Measurements from ENCODE around the gene ITM2B.

Gene ITM2B

GRCh38 chr13:48216204-48216711, 16.7 kb upstream of the ITM2B start:
- TF ChIP-seq, protein P1, sequence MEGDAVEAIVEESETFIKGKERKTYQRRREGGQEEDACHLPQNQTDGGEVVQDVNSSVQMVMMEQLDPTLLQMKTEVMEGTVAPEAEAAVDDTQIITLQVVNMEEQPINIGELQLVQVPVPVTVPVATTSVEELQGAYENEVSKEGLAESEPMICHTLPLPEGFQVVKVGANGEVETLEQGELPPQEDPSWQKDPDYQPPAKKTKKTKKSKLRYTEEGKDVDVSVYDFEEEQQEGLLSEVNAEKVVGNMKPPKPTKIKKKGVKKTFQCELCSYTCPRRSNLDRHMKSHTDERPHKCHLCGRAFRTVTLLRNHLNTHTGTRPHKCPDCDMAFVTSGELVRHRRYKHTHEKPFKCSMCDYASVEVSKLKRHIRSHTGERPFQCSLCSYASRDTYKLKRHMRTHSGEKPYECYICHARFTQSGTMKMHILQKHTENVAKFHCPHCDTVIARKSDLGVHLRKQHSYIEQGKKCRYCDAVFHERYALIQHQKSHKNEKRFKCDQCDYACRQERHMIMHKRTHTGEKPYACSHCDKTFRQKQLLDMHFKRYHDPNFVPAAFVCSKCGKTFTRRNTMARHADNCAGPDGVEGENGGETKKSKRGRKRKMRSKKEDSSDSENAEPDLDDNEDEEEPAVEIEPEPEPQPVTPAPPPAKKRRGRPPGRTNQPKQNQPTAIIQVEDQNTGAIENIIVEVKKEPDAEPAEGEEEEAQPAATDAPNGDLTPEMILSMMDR (IDR thresholded peaks at IDR 0.05; ENCODE audit: insufficient read depth, low read depth, low read length, missing control alignments), result no peak
- no peak overlapping the region for H3K4me3 ChIP-seq (ENCODE audit: low read length)

DNA sequence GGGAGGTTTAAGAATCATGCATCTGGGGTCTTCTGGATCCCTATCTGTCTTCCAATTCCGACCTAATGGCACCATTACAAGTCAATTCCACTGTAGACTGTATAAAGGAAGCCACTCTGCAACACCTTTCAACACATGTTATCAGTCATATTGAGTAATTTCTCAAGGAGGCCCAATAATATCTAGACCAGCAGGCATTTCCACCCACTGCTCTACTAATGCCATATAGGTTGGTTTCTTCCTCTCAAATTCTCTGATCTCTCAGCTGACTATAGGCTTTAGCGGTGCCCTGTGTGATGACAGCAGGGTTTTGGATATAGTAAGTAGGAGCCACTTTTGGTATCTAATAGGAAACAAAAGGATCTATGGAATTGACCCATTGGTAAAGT, 12.4 kb upstream of the ITM2B start:
- DNase-seq (ENCODE audit: low read depth), result no peak
- H3K4me3 ChIP-seq (ENCODE audit: low read length), result no peak overlapping the region

More at GRCh38 chr13:48216204-48216711, 16.7 kb upstream of the ITM2B start:
- DNase-seq (ENCODE audit: low read depth), result no peak

DNA sequence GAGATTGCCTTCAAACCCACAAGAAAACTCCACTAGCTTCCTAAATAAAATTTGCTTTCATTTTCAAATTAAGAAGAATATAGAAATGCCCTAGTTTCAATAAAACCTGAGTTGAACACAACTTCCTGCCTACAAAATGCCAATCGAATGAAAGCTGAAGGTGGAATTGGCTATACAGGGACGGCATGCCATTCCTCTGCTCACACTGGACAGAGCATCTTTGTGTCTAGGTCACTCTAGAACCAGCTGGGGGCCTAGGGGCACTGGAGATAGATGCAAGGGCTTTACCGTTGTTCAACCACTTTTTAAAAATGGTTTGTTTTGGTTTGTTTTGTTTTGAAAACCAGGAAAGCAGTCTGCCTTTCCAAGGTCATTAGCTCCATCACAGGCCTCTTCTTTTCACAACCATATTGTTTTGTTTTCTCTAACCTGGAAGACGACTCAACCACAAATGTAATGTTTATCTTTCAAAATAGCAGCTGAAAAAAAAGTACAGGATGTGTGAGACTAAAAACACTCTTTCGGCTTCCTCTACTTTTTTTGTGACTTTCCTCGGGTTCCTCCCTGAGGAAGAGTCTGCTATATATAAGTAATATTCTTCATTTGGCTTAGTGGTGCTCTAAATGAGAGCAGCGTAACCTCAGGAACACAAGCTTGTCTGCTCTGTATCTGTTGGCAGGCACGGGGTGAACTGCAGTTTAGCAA, 11.9 kb upstream of the ITM2B start:
- no peak for DNase-seq (ENCODE audit: low read depth)
- no peak overlapping the region for H3K4me3 ChIP-seq (ENCODE audit: low read length)
- TF ChIP-seq, protein P1 (IDR thresholded peaks at IDR 0.05; ENCODE audit: insufficient read depth, low read depth, low read length, missing control alignments), result no peak

More for the DNA sequence above, 12.4 kb upstream of the ITM2B start:
- TF ChIP-seq, protein P1 (IDR thresholded peaks at IDR 0.05; ENCODE audit: insufficient read depth, low read depth, low read length, missing control alignments), result no peak

DNA sequence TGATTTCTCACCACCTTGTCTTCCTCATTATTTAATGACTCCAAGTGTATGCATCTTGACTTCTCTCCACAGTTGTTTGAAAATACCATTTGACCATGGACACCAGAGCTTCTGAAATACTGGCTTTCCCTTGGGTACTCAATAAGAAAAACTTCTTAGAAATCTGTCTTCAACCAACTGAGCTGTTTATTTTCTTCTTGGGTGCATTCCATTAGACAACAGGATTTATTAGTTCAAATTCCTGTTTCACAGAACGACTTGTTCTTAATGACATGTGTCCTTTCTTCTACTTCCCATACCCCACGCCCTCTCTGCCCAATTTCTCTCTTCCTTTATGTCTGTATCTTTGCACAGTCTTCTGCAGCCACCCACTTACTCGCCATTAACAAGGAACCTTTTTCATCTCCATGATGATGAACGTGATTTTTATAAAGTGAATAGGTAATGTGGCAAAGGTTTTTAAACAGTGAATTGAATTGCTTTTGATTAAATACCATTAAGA, 11.3 kb upstream of the ITM2B start:
- no peak overlapping the region for H3K4me3 ChIP-seq (ENCODE audit: low read length)

GRCh38 chr13:48222358-48223301, 10.4 kb upstream of the ITM2B start:
- no peak overlapping the region for H3K4me3 ChIP-seq (ENCODE audit: low read length)

More for the DNA sequence above, 11.3 kb upstream of the ITM2B start:
- TF ChIP-seq, protein P1 (IDR thresholded peaks at IDR 0.05; ENCODE audit: insufficient read depth, low read depth, low read length, missing control alignments), result no peak
- no peak for DNase-seq (ENCODE audit: low read depth)

DNA sequence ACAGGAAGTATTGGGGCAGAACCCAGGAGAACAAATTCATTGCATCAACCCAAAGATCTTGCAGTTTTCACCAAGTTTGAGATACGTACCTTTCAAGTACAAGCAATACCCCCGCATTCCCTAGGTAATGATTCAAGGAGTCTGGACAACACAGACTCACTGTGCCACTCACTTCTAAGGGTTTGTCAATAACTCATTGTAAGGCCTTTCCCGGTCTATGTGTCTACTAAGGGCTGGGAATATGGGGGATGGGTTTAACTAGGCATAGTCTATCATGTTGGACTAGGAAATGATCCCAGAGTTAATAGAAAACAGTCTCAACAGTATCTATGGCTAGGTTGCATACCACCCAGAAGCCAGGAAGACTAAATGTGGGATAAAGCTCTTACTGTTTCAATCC, 8.3 kb upstream of the ITM2B start:
- no peak overlapping the region for H3K4me3 ChIP-seq (ENCODE audit: low read length)
- TF ChIP-seq, protein P1 (IDR thresholded peaks at IDR 0.05; ENCODE audit: insufficient read depth, low read depth, low read length, missing control alignments), result no peak
- DNase-seq (ENCODE audit: low read depth), result no peak

More at GRCh38 chr13:48222358-48223301, 10.4 kb upstream of the ITM2B start:
- no peak for DNase-seq (ENCODE audit: low read depth)
- TF ChIP-seq, protein P1 (IDR thresholded peaks at IDR 0.05; ENCODE audit: insufficient read depth, low read depth, low read length, missing control alignments), result no peak

Data from epithelial cell of esophagus (primary cell).